H1 (cell line): Measurements from ENCODE around the gene EEF1G. TPM values are rescaled to one million over a fixed set of nuclear protein-coding genes. Genes with fewer than 3 reads are reported as not detected.

Source experiments
- BACH1 ChIP-seq: IDR thresholded peaks from 2 replicates; pipeline ENCODE4 v1.6.1; 2012; ENCODE audit warnings: low read length, improper control_type of control experiment
- polyA plus RNA-seq, 7 experiments: library from polyadenylated mRNA; depleted of rRNA in 3 of 7; stranded (reverse) in 5 of 7; unstranded in 2 of 7; fragments of >200 nt in 5 of 7; fragments of 200-250 nt in 2 of 7; gene quantifications; 1 replicate in 5 of 7; 2 replicates in 1 of 7; 4 replicates in 1 of 7; pipeline versions ENCODE4 v1.2.1 to v1.2.3, GENCODE V29; 2011 to 2013; ENCODE audit warnings: missing spikeins in 2 of 7, mixed read lengths in 2 of 7
- total RNA-seq: library from RNA; stranded (reverse); fragmentation: NEBNext Ultra II Directional; extraction: Animal tissue kit (Norgen Biotek cat#: 25700); gene quantifications from 2 replicates; pipeline ENCODE4 v1.2.1, GENCODE V29; 2021

The EEF1G gene
- total and polyA plus RNA-seq, 2 of the 8 experiments (the other 6 are each of a cell fraction or from before 2014, with no cell fraction given) = 1,627 to 1,996 TPM

DNA sequence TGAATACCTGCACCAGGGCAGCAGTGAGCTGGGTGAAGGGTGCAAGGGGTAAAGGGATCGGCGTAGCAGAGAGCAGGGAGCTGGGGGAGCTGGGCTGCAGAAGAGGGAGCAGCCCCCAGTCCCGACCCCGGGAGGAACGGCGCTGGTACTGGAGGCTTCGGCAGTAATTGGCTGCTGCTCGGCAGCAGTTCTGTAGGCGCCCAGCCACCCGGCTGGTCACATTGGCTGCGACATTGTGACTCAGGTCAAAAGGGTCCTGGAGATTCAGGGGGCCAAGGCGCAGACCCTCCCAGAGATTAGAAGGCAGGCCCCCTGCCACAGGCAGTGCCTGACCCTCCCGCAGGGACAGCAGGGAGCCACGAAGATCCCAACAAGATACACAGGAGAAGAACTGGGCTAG, 2.1 kb upstream of the EEF1G start (continued):
- TF ChIP-seq BACH1 = no peak
